ENCODE data around the gene ASIC4. TPM values are rescaled to one million over a fixed set of nuclear protein-coding genes. Genes with fewer than 3 reads are reported as not detected.

Gene ASIC4
- total and polyA plus RNA-seq, 2 of the 13 experiments (the other 11 are each of a cell fraction or from before 2014, with no cell fraction given), result 0.03 TPM; not detected in 1

DNA sequence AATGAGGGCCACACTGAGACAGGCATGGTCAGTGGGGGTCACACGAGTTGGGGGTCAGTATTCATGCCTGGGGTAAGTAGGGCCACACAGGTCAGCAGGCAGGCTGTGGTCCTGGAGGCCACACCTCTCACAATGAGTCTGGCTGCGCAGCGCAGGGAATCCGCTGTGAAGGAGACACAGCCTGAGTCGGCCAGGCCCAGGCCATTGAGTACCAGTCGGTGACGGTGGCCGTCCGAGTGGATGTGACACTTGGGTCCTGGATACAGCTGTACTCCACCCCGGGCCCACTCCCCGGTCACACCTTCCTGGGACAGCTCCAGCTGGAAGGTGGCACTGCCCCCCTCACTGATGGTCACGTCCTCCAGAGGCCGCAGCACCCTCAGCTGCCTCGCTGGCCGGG is 40.1 kb downstream of the ASIC4 start (continued):
- TF ChIP-seq, protein P1, sequence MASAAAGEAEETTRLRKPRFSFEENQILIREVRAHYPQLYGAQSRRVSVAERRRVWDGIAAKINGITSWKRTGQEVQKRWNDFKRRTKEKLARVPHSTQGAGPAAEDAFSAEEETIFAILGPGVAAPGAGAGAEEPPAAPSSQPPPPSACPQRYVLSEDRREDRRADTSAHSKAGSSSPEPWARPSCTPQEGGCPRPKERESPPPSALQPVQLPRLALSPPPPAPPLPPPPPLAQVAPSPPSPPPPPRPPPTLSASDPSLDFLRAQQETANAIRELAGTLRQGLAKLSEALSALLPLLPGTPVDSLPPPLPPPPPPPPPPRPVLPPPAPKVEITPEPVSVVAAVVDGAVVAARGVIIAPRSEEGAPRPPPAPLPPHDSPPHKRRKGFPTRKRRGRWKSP (CRISPR knock-in tag; IDR thresholded peaks at IDR 0.05), result no peak
- TF ChIP-seq RARA (CRISPR knock-in tag; IDR thresholded peaks at IDR 0.05) (no peak), ZNF782 (CRISPR knock-in tag; IDR thresholded peaks at IDR 0.05; ENCODE audit: borderline replicate concordance) (0 out of 2 replicates have a peak, but pooled peaks have one; percentile 25), ZNF775 (CRISPR knock-in tag; IDR thresholded peaks at IDR 0.05; ENCODE audit: borderline replicate concordance) (no peak), ZNF619 (CRISPR knock-in tag; IDR thresholded peaks at IDR 0.05) (no peak), ZNF44 (CRISPR knock-in tag; IDR thresholded peaks at IDR 0.05) (no peak), KMT2B (CRISPR knock-in tag; IDR thresholded peaks at IDR 0.05) (no peak)
- TF ChIP-seq, protein P2, sequence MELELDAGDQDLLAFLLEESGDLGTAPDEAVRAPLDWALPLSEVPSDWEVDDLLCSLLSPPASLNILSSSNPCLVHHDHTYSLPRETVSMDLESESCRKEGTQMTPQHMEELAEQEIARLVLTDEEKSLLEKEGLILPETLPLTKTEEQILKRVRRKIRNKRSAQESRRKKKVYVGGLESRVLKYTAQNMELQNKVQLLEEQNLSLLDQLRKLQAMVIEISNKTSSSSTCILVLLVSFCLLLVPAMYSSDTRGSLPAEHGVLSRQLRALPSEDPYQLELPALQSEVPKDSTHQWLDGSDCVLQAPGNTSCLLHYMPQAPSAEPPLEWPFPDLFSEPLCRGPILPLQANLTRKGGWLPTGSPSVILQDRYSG (CRISPR knock-in tag; IDR thresholded peaks at IDR 0.05), result no peak
- TF ChIP-seq, protein P3, sequence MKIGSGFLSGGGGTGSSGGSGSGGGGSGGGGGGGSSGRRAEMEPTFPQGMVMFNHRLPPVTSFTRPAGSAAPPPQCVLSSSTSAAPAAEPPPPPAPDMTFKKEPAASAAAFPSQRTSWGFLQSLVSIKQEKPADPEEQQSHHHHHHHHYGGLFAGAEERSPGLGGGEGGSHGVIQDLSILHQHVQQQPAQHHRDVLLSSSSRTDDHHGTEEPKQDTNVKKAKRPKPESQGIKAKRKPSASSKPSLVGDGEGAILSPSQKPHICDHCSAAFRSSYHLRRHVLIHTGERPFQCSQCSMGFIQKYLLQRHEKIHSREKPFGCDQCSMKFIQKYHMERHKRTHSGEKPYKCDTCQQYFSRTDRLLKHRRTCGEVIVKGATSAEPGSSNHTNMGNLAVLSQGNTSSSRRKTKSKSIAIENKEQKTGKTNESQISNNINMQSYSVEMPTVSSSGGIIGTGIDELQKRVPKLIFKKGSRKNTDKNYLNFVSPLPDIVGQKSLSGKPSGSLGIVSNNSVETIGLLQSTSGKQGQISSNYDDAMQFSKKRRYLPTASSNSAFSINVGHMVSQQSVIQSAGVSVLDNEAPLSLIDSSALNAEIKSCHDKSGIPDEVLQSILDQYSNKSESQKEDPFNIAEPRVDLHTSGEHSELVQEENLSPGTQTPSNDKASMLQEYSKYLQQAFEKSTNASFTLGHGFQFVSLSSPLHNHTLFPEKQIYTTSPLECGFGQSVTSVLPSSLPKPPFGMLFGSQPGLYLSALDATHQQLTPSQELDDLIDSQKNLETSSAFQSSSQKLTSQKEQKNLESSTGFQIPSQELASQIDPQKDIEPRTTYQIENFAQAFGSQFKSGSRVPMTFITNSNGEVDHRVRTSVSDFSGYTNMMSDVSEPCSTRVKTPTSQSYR (CRISPR knock-in tag; IDR thresholded peaks at IDR 0.05; ENCODE audit: borderline replicate concordance), result no peak
- TF ChIP-seq, protein P4, sequence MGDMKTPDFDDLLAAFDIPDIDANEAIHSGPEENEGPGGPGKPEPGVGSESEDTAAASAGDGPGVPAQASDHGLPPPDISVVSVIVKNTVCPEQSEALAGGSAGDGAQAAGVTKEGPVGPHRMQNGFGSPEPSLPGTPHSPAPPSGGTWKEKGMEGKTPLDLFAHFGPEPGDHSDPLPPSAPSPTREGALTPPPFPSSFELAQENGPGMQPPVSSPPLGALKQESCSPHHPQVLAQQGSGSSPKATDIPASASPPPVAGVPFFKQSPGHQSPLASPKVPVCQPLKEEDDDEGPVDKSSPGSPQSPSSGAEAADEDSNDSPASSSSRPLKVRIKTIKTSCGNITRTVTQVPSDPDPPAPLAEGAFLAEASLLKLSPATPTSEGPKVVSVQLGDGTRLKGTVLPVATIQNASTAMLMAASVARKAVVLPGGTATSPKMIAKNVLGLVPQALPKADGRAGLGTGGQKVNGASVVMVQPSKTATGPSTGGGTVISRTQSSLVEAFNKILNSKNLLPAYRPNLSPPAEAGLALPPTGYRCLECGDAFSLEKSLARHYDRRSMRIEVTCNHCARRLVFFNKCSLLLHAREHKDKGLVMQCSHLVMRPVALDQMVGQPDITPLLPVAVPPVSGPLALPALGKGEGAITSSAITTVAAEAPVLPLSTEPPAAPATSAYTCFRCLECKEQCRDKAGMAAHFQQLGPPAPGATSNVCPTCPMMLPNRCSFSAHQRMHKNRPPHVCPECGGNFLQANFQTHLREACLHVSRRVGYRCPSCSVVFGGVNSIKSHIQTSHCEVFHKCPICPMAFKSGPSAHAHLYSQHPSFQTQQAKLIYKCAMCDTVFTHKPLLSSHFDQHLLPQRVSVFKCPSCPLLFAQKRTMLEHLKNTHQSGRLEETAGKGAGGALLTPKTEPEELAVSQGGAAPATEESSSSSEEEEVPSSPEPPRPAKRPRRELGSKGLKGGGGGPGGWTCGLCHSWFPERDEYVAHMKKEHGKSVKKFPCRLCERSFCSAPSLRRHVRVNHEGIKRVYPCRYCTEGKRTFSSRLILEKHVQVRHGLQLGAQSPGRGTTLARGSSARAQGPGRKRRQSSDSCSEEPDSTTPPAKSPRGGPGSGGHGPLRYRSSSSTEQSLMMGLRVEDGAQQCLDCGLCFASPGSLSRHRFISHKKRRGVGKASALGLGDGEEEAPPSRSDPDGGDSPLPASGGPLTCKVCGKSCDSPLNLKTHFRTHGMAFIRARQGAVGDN (CRISPR knock-in tag; IDR thresholded peaks at IDR 0.05), result 0 out of 2 replicates have a peak, but pooled peaks have one; percentile 18

Measured in HepG2 (cell line).